Right lobe of liver (tissue), 4 donors: ENCODE data around the gene KLF13.

ENCODE experiments used
- CTCF ChIP-seq, 4 donors: fragments of 200-600 bp in 3 of 4; fragments of 450-650 bp in 1 of 4; IDR thresholded peaks; one replicate each; pipeline versions ENCODE4 v1.5.1 to v1.8.0; 2016 to 2022; ENCODE audit warnings: antibody characterized with exemption in 4 of 4, mild to moderate bottlenecking in 2 of 4
- POLR2A ChIP-seq: fragments of 450-650 bp; IDR thresholded peaks from one replicate; pipeline ENCODE4 v1.6.1; 2017; ENCODE audit warnings: antibody characterized with exemption, mild to moderate bottlenecking
- donor health status: DM: no; HTN: no; CAD: no.
- donor health status: DM: no; HTN: no; CAD: no.
- donor health status: DM: no; HTN: yes; CAD: no.

DNA sequence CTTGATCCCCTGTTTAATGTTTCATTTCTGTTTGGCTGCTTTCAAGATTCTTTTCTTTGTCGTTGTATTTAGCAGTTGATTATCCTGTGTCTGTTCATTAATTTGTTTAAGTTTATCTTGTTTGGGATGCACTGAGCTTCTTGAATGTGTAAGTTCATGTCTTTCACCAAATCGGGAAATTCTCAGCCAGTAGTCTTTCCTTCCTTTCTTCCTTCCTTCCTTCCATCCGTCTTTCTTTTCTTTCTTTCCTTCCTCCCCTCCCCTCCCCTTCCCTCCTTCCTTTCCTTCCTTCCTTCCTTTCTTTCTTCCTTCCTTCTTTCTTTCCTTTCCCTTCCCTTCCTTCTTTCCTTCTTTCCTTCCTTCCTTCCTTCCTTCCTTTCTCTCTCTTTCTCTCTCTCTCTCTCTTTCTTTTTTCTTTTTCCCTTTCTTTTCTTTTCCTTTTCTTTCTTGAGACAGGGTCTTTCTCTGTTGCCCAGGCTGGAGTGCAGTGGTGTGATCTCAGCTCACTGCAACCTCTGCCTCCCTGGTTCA, 35.5 kb upstream of the KLF13 start:
- TF ChIP-seq POLR2A (no peak), CTCF (IDR thresholded peaks at IDR 0.05) (no peak)
